Middle frontal gyrus (tissue), 1 donor: ENCODE measurements around the gene PTPRN2.
"Not testable (repeated sequence)": the region's sequence is repeated elsewhere in the genome, so short reads cannot be mapped to it uniquely, and the experiment has no call there.

Experiments used
- DNase-seq: peaks from one replicate; pipeline ENCODE4 v3.0.0-alpha.2; 2015; ENCODE audit warnings: low spot score; ENCODE audit errors: extremely low spot score

PTPRN2 gene

GRCh38 chr7:158284121-158284520 is 303.5 kb downstream of the PTPRN2 start:
- no peak for DNase-seq

GRCh38 chr7:158283016-158283974 is 304.3 kb downstream of the PTPRN2 start:
- no peak for DNase-seq

GRCh38 chr7:158282461-158283001 is 305.1 kb downstream of the PTPRN2 start:
- no peak for DNase-seq

GRCh38 chr7:158281441-158281840 is 306.2 kb downstream of the PTPRN2 start:
- no peak for DNase-seq

- DNase-seq = no peak
Observed at GRCh38 chr7:158280448-158281144, 307.0 kb downstream of the PTPRN2 start.

- no peak for DNase-seq
Observed at GRCh38 chr7:158279539-158280447, 307.8 kb downstream of the PTPRN2 start.

GRCh38 chr7:158278745-158279320 is 308.8 kb downstream of the PTPRN2 start:
- DNase-seq = no peak

GRCh38 chr7:158277219-158278141 is 310.1 kb downstream of the PTPRN2 start:
- no peak for DNase-seq

GRCh38 chr7:158276414-158277218 is 311.0 kb downstream of the PTPRN2 start:
- DNase-seq = no peak

- DNase-seq = no peak
Observed at GRCh38 chr7:158275711-158276413, 311.8 kb downstream of the PTPRN2 start.

GRCh38 chr7:158274996-158275395 is 312.6 kb downstream of the PTPRN2 start:
- DNase-seq = no peak

- no peak for DNase-seq
Observed at GRCh38 chr7:158274404-158274811, 313.2 kb downstream of the PTPRN2 start.

GRCh38 chr7:158273756-158274342 is 313.8 kb downstream of the PTPRN2 start:
- DNase-seq = not testable (repeated sequence)

- DNase-seq = no peak
Observed at GRCh38 chr7:158273138-158273651, 314.4 kb downstream of the PTPRN2 start.

- no peak for DNase-seq
Observed at GRCh38 chr7:158272509-158273137, 315.0 kb downstream of the PTPRN2 start.

GRCh38 chr7:158272091-158272490 is 315.5 kb downstream of the PTPRN2 start:
- no peak for DNase-seq

GRCh38 chr7:158271646-158272045 is 316.0 kb downstream of the PTPRN2 start:
- DNase-seq = no peak
